GM23338 (cell line): ENCODE data around the gene TRNAU1AP. TPM values are rescaled to one million over a fixed set of nuclear protein-coding genes. Genes with fewer than 3 reads are reported as not detected.

Experiments
- ATAC-seq: fragments of 200-7000 bp; cut with Tn5 transposase; 3 replicates; pipeline ENCODE4 v1.9.1; 2020
- DNase-seq: peaks from one replicate; pipeline ENCODE4 v3.0.0-alpha.2; 2015; ENCODE audit warnings: low spot score
- H2AFZ ChIP-seq: fragments of 200-600 bp; sonication (generic); 2 replicates; pipeline ENCODE4 v1.8.0; 2016; ENCODE audit warnings: antibody characterized with exemption, mild to moderate bottlenecking, moderate library complexity
- H3F3A ChIP-seq: fragments of 200-600 bp; sonication (generic); replicated peaks from 2 replicates; pipeline ENCODE4 v1.8.0; 2017; ENCODE audit warnings: antibody characterized with exemption, mixed run types, low read depth
- H3K27ac ChIP-seq: fragments of 200-600 bp; sonication (generic); 2 replicates; pipeline ENCODE4 v1.6.1; 2016; ENCODE audit warnings: low read depth
- H3K27me3 ChIP-seq: fragments of 200-600 bp; sonication (generic); 2 replicates; pipeline ENCODE4 v1.8.0; 2016; ENCODE audit warnings: mild to moderate bottlenecking, mixed run types, moderate library complexity; ENCODE audit not compliant: insufficient read depth
- H3K36me3 ChIP-seq: fragments of 200-600 bp; sonication (generic); 2 replicates; pipeline ENCODE4 v1.8.0; 2016; ENCODE audit warnings: mild to moderate bottlenecking; ENCODE audit not compliant: insufficient read depth
- H3K4me1 ChIP-seq: fragments of 200-600 bp; sonication (generic); 2 replicates; pipeline ENCODE4 v1.8.0; 2016; ENCODE audit warnings: mild to moderate bottlenecking, moderate library complexity; ENCODE audit not compliant: insufficient read depth
- H3K4me2 ChIP-seq: fragments of 200-600 bp; sonication (generic); 2 replicates; pipeline ENCODE4 v1.7.1; 2017; ENCODE audit warnings: mixed run types
- H3K4me3 ChIP-seq: fragments of 200-600 bp; sonication (generic); 2 replicates; pipeline ENCODE4 v1.6.1; 2016; ENCODE audit warnings: mixed run types
- H3K79me2 ChIP-seq: fragments of 200-600 bp; sonication (generic); replicated peaks from 2 replicates; pipeline ENCODE4 v1.8.0; 2017; ENCODE audit warnings: mild to moderate bottlenecking; ENCODE audit not compliant: insufficient read depth
- H3K9me2 ChIP-seq: fragments of 200-600 bp; sonication (generic); 2 replicates; pipeline ENCODE4 v1.8.0; 2017; ENCODE audit not compliant: insufficient read depth
- H4K20me1 ChIP-seq: fragments of 200-600 bp; sonication (generic); replicated peaks from 2 replicates; pipeline ENCODE4 v1.8.0; 2017; ENCODE audit warnings: mild to moderate bottlenecking; ENCODE audit not compliant: insufficient read depth
- H3K27ac Mint-ChIP-seq: 2 replicates; pipeline ENCODE4 v1.8.0; 2020; ENCODE audit warnings: inconsistent platforms, mild to moderate bottlenecking, moderate library complexity, mixed read lengths
- H3K27me3 Mint-ChIP-seq: 3 replicates; pipeline ENCODE4 v1.8.0; 2022; ENCODE audit warnings: low read depth, mild to moderate bottlenecking, moderate library complexity, mixed read lengths, inconsistent platforms; ENCODE audit not compliant: insufficient read depth, poor library complexity
- H3K36me3 Mint-ChIP-seq: 3 replicates; pipeline ENCODE4 v1.8.0; 2021; ENCODE audit warnings: low read depth, mild to moderate bottlenecking, inconsistent platforms, moderate library complexity, mixed read lengths
- H3K4me1 Mint-ChIP-seq: 3 replicates; pipeline ENCODE4 v1.8.0; 2020; ENCODE audit warnings: mild to moderate bottlenecking, inconsistent platforms, mixed read lengths
- H3K4me3 Mint-ChIP-seq: 3 replicates; pipeline ENCODE4 v1.8.0; 2021; ENCODE audit warnings: moderate library complexity, mild to moderate bottlenecking, inconsistent platforms, mixed read lengths
- H3K9me3 Mint-ChIP-seq: 3 replicates; pipeline ENCODE4 v1.8.0; 2020; ENCODE audit warnings: moderate library complexity, mild to moderate bottlenecking, inconsistent platforms, mixed read lengths
- EZH2 ChIP-seq: fragments of 200-600 bp; sonication (generic); IDR thresholded peaks from one replicate; pipeline ENCODE4 v1.8.0; 2017; ENCODE audit warnings: antibody characterized with exemption, mild to moderate bottlenecking, low read depth; ENCODE audit not compliant: unreplicated experiment
- EZH2phosphoT487 ChIP-seq: fragments of 200-600 bp; sonication (generic); IDR thresholded peaks from one replicate; pipeline ENCODE4 v1.8.1; 2018; ENCODE audit warnings: antibody characterized with exemption; ENCODE audit not compliant: unreplicated experiment
- JUNB ChIP-seq: IDR thresholded peaks from one replicate; pipeline ENCODE4 v1.6.1; 2016; ENCODE audit warnings: antibody characterized with exemption; ENCODE audit not compliant: unreplicated experiment
- NANOG ChIP-seq: IDR thresholded peaks from 2 replicates; pipeline ENCODE4 v1.6.1; 2016; ENCODE audit warnings: antibody characterized with exemption, borderline replicate concordance
- POLR2AphosphoS5 ChIP-seq: IDR thresholded peaks from 2 replicates; pipeline ENCODE4 v1.6.1; 2016; ENCODE audit warnings: antibody characterized with exemption, low read depth
- STAT1 ChIP-seq: IDR thresholded peaks from one replicate; pipeline ENCODE4 v1.6.1; 2016; ENCODE audit warnings: antibody characterized with exemption; ENCODE audit not compliant: unreplicated experiment
- ZNF114 ChIP-seq: fragments of 250-450 bp; sonication (Bioruptor Pico); IDR thresholded peaks from 2 replicates; pipeline ENCODE4 v1.5.0; 2020; ENCODE audit warnings: mild to moderate bottlenecking, moderate library complexity
- polyA plus RNA-seq: library from polyadenylated mRNA; unstranded; fragments of >200 nt; fragmentation: Nextera tagmentation; extraction: Ambion mirVana; gene quantifications from 2 replicates; pipeline ENCODE4 v1.2.1, GENCODE V29; 2016
- total RNA-seq: library from RNA; depleted of rRNA; stranded (reverse); fragments of >200 nt; shearing (Covaris generic); gene quantifications from 2 replicates; pipeline ENCODE4 v1.2.3, GENCODE V29; 2014
- TF ChIP-seq, protein P1 (sequence below): IDR thresholded peaks from one replicate; pipeline ENCODE4 v1.6.1; 2018; ENCODE audit warnings: antibody characterized with exemption; ENCODE audit not compliant: unreplicated experiment
- TF ChIP-seq, protein P2 (sequence below), 2 experiments: fragments of 200-600 bp in 1 of 2; sonication (generic) in 1 of 2; conservative IDR thresholded peaks; 2 replicates each; pipeline versions ENCODE4 v1.5.1 to v1.6.1; 2016 to 2017; ENCODE audit warnings: antibody characterized with exemption in 2 of 2, low read depth in 2 of 2, mild to moderate bottlenecking in 2 of 2, moderate library complexity in 1 of 2
- TF ChIP-seq, protein P3 (sequence below): IDR thresholded peaks from 2 replicates; pipeline ENCODE4 v1.6.1; 2016; ENCODE audit warnings: antibody characterized with exemption
- TF ChIP-seq, protein P4 (sequence below): fragments of 250-450 bp; sonication (Bioruptor Pico); IDR thresholded peaks from 2 replicates; pipeline ENCODE4 v1.5.0; 2020; ENCODE audit warnings: mild to moderate bottlenecking, moderate library complexity

TRNAU1AP gene
- total and polyA plus RNA-seq, 2 experiments from 2014 or later, result 20.3 to 42.1 TPM

DNA sequence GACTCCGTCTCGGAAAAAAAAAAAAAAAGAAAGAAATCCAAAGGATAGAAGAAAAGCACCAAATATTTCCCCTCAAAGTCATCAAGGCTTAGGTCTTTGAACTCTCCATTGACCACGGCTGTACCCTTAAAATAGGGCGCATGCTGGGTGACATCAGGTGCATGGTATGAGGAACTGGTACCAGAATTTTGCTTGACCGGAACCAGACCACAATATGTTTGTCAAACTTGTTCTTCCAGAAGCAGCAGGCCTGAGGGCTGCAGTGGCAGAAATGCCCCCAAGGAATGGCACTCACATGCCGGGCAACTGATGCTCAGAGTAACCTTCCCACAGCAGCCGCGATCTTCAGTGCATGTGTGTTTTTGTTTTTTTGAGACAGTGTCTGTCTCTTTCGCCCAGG is 26.0 kb upstream of the TRNAU1AP start (continued):
- TF ChIP-seq, protein P1, sequence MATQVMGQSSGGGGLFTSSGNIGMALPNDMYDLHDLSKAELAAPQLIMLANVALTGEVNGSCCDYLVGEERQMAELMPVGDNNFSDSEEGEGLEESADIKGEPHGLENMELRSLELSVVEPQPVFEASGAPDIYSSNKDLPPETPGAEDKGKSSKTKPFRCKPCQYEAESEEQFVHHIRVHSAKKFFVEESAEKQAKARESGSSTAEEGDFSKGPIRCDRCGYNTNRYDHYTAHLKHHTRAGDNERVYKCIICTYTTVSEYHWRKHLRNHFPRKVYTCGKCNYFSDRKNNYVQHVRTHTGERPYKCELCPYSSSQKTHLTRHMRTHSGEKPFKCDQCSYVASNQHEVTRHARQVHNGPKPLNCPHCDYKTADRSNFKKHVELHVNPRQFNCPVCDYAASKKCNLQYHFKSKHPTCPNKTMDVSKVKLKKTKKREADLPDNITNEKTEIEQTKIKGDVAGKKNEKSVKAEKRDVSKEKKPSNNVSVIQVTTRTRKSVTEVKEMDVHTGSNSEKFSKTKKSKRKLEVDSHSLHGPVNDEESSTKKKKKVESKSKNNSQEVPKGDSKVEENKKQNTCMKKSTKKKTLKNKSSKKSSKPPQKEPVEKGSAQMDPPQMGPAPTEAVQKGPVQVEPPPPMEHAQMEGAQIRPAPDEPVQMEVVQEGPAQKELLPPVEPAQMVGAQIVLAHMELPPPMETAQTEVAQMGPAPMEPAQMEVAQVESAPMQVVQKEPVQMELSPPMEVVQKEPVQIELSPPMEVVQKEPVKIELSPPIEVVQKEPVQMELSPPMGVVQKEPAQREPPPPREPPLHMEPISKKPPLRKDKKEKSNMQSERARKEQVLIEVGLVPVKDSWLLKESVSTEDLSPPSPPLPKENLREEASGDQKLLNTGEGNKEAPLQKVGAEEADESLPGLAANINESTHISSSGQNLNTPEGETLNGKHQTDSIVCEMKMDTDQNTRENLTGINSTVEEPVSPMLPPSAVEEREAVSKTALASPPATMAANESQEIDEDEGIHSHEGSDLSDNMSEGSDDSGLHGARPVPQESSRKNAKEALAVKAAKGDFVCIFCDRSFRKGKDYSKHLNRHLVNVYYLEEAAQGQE, result no peak
- TF ChIP-seq JUNB (no peak), POLR2AphosphoS5 (no peak), ZNF114 (no peak), STAT1 (no peak), NANOG (no peak), EZH2 (no peak), EZH2phosphoT487 (no peak)
- TF ChIP-seq, protein P2, sequence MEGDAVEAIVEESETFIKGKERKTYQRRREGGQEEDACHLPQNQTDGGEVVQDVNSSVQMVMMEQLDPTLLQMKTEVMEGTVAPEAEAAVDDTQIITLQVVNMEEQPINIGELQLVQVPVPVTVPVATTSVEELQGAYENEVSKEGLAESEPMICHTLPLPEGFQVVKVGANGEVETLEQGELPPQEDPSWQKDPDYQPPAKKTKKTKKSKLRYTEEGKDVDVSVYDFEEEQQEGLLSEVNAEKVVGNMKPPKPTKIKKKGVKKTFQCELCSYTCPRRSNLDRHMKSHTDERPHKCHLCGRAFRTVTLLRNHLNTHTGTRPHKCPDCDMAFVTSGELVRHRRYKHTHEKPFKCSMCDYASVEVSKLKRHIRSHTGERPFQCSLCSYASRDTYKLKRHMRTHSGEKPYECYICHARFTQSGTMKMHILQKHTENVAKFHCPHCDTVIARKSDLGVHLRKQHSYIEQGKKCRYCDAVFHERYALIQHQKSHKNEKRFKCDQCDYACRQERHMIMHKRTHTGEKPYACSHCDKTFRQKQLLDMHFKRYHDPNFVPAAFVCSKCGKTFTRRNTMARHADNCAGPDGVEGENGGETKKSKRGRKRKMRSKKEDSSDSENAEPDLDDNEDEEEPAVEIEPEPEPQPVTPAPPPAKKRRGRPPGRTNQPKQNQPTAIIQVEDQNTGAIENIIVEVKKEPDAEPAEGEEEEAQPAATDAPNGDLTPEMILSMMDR (conservative IDR thresholded peaks at IDR 0.05; ENCODE audit: low read depth in 2 of 2), result no peak

DNA sequence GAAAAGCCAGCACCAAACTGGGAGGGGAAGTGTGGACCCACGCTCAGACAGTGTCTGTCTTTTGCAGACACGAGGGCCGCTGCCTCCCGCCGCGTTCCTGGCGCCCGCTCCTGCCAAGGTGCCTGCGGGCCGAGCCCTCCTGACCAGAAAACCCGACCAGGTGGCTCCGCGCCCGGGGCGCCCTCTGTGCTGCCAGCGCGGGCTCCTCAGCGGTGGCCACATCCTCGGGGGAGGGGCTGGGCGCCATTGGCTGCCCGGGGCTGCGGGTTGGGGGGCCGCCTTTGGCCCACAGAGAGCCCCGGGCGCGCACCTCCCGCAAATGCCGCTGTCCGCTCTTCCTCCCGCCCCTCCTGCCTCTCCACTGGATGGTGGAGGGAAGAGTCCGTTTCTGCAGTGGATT is 22.4 kb upstream of the TRNAU1AP start:
- Mint-ChIP-seq H3K27me3 (peaks cover 2% of the 10 kb centered on the region), H3K4me3 (no peak overlapping the region), H3K36me3 (peaks cover 58% of the 10 kb centered on the region), H3K9me3 (no peaks in the 10 kb centered on the region), H3K4me1 (no peaks in the 10 kb centered on the region), H3K27ac (no peak overlapping the region)
- Histone ChIP-seq H3F3A (peaks cover 6% of the 10 kb centered on the region), H3K9me2 (no peaks in the 10 kb centered on the region), H3K4me1 (no peaks in the 10 kb centered on the region), H3K27ac (no peak overlapping the region), H3K4me3 (no peak overlapping the region), H3K36me3 (peaks cover 23% of the 10 kb centered on the region; the same call in 1 of the 2 replicates), H3K27me3 (no peaks in the 10 kb centered on the region), H2AFZ (no peak overlapping the region), H3K4me2 (no peak overlapping the region), H4K20me1 (peaks cover 11% of the 10 kb centered on the region), H3K79me2 (peaks cover 42% of the 10 kb centered on the region)
- ATAC-seq, result no peak; the same call in 2 of the 3 replicates
- no peak for DNase-seq
- TF ChIP-seq EZH2 (no peak), STAT1 (no peak), JUNB (no peak), EZH2phosphoT487 (no peak), POLR2AphosphoS5 (no peak), ZNF114 (no peak)
- TF ChIP-seq, protein P3, sequence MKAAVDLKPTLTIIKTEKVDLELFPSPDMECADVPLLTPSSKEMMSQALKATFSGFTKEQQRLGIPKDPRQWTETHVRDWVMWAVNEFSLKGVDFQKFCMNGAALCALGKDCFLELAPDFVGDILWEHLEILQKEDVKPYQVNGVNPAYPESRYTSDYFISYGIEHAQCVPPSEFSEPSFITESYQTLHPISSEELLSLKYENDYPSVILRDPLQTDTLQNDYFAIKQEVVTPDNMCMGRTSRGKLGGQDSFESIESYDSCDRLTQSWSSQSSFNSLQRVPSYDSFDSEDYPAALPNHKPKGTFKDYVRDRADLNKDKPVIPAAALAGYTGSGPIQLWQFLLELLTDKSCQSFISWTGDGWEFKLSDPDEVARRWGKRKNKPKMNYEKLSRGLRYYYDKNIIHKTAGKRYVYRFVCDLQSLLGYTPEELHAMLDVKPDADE, result no peak
- TF ChIP-seq, protein P4, sequence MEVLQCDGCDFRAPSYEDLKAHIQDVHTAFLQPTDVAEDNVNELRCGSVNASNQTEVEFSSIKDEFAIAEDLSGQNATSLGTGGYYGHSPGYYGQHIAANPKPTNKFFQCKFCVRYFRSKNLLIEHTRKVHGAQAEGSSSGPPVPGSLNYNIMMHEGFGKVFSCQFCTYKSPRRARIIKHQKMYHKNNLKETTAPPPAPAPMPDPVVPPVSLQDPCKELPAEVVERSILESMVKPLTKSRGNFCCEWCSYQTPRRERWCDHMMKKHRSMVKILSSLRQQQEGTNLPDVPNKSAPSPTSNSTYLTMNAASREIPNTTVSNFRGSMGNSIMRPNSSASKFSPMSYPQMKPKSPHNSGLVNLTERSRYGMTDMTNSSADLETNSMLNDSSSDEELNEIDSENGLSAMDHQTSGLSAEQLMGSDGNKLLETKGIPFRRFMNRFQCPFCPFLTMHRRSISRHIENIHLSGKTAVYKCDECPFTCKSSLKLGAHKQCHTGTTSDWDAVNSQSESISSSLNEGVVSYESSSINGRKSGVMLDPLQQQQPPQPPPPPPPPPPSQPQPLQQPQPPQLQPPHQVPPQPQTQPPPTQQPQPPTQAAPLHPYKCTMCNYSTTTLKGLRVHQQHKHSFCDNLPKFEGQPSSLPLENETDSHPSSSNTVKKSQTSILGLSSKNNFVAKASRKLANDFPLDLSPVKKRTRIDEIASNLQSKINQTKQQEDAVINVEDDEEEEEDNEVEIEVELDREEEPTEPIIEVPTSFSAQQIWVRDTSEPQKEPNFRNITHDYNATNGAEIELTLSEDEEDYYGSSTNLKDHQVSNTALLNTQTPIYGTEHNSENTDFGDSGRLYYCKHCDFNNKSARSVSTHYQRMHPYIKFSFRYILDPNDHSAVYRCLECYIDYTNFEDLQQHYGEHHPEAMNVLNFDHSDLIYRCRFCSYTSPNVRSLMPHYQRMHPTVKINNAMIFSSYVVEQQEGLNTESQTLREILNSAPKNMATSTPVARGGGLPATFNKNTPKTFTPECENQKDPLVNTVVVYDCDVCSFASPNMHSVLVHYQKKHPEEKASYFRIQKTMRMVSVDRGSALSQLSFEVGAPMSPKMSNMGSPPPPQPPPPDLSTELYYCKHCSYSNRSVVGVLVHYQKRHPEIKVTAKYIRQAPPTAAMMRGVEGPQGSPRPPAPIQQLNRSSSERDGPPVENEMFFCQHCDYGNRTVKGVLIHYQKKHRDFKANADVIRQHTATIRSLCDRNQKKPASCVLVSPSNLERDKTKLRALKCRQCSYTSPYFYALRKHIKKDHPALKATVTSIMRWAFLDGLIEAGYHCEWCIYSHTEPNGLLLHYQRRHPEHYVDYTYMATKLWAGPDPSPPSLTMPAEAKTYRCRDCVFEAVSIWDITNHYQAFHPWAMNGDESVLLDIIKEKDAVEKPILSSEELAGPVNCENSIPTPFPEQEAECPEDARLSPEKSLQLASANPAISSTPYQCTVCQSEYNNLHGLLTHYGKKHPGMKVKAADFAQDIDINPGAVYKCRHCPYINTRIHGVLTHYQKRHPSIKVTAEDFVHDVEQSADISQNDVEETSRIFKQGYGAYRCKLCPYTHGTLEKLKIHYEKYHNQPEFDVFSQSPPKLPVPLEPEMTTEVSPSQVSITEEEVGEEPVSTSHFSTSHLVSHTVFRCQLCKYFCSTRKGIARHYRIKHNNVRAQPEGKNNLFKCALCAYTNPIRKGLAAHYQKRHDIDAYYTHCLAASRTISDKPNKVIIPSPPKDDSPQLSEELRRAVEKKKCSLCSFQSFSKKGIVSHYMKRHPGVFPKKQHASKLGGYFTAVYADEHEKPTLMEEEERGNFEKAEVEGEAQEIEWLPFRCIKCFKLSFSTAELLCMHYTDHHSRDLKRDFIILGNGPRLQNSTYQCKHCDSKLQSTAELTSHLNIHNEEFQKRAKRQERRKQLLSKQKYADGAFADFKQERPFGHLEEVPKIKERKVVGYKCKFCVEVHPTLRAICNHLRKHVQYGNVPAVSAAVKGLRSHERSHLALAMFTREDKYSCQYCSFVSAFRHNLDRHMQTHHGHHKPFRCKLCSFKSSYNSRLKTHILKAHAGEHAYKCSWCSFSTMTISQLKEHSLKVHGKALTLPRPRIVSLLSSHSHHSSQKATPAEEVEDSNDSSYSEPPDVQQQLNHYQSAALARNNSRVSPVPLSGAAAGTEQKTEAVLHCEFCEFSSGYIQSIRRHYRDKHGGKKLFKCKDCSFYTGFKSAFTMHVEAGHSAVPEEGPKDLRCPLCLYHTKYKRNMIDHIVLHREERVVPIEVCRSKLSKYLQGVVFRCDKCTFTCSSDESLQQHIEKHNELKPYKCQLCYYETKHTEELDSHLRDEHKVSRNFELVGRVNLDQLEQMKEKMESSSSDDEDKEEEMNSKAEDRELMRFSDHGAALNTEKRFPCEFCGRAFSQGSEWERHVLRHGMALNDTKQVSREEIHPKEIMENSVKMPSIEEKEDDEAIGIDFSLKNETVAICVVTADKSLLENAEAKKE (CRISPR knock-in tag), result no peak
